H1 (cell line): Measurements from ENCODE around the gene MYPOP. TPM values are rescaled to one million over a fixed set of nuclear protein-coding genes. Genes with fewer than 3 reads are reported as not detected.

ENCODE experiments used
- CTCF ChIA-PET: fragments of 300-600 bp; sonication (Branson Sonifier 250); formaldehyde crosslinking; loops from one replicate; lab custom pipeline; 2021; ENCODE audit not compliant: partially characterized antibody; lab: Charles Lee
- POLR2A ChIA-PET: fragments of 300-600 bp; sonication (Branson Sonifier 250); formaldehyde crosslinking; loops from one replicate; lab custom pipeline; 2021; ENCODE audit warnings: inconsistent platforms; ENCODE audit not compliant: partially characterized antibody; lab: Charles Lee
- DNase-seq, 2 experiments: peaks; one replicate each; pipeline versions ENCODE4 v3.0.0 to v3.0.0-alpha.2; 2010 to 2022; ENCODE audit warnings: low spot score in 2 of 2, low read depth in 1 of 2, mixed read lengths in 1 of 2
- FAIRE-seq: peaks from 2 replicates; lab custom pipeline; 2011; peaks lifted over from hg19 to GRCh38; lab: Jason Lieb, UNC
- H2AFZ ChIP-seq: 2 replicates; pipeline ENCODE4 v1.8.1; 2012; ENCODE audit warnings: low read length, inconsistent platforms
- H2AK5ac ChIP-seq: 2 replicates; pipeline ENCODE4 v1.6.1; 2013; ENCODE audit warnings: low read depth, low read length
- H2BK120ac ChIP-seq: replicated peaks from 2 replicates; pipeline ENCODE3; 2013; ENCODE audit warnings: low read depth, low read length, inconsistent platforms
- H2BK12ac ChIP-seq: 2 replicates; pipeline ENCODE4 v1.6.1; 2013; ENCODE audit warnings: low read depth, low read length
- H2BK15ac ChIP-seq: 2 replicates; pipeline ENCODE4 v1.6.1; 2013; ENCODE audit warnings: low read length
- H2BK20ac ChIP-seq: 2 replicates; pipeline ENCODE4 v1.6.1; 2013; ENCODE audit warnings: low read length
- H2BK5ac ChIP-seq: 2 replicates; pipeline ENCODE4 v1.6.1; 2013; ENCODE audit warnings: low read depth, low read length
- H3K14ac ChIP-seq: 2 replicates; pipeline ENCODE4 v1.6.1; 2013; ENCODE audit warnings: inconsistent platforms; ENCODE audit not compliant: insufficient read length
- H3K18ac ChIP-seq: 2 replicates; pipeline ENCODE4 v1.6.1; 2013; ENCODE audit warnings: low read length; ENCODE audit errors: extremely low read depth
- H3K23ac ChIP-seq: 2 replicates; pipeline ENCODE4 v1.6.1; 2013; ENCODE audit warnings: inconsistent platforms; ENCODE audit not compliant: insufficient read length
- H3K23me2 ChIP-seq: 2 replicates; pipeline ENCODE4 v1.6.1; 2013; ENCODE audit warnings: low read depth, low read length
- H3K27ac ChIP-seq: 2 replicates; pipeline ENCODE4 v1.6.1; 2011; ENCODE audit warnings: low read depth, low read length, inconsistent platforms
- H3K27me3 ChIP-seq, 4 experiments: replicated peaks in 1 of 4; 1 replicate in 1 of 4; 2 replicates in 3 of 4; pipeline versions ENCODE4 v1.6.1 to v1.8.1; 2011 to 2013; ENCODE audit warnings: low read length in 3 of 4, mild to moderate bottlenecking in 3 of 4, inconsistent platforms in 2 of 4, mixed read lengths in 2 of 4, moderate library complexity in 1 of 4; ENCODE audit not compliant: control insufficient read depth in 3 of 4, insufficient read depth in 3 of 4; ENCODE audit errors: extremely low read depth in 1 of 4
- H3K36me3 ChIP-seq, 4 experiments: 2 replicates each; pipeline versions ENCODE4 v1.6.1 to v1.8.1; 2011 to 2013; ENCODE audit warnings: mild to moderate bottlenecking in 4 of 4, low read length in 3 of 4, moderate library complexity in 2 of 4, control low read depth in 1 of 4, inconsistent platforms in 1 of 4; ENCODE audit not compliant: insufficient read depth in 4 of 4, control insufficient read depth in 2 of 4
- H3K4ac ChIP-seq: replicated peaks from 2 replicates; pipeline ENCODE3; 2013; ENCODE audit warnings: low read length, low read depth, mixed read lengths, inconsistent platforms; ENCODE audit not compliant: insufficient read length
- H3K4me1 ChIP-seq, 4 experiments: replicated peaks in 1 of 4; 1 replicate in 1 of 4; 2 replicates in 3 of 4; pipeline versions ENCODE4 v1.6.1 to v1.8.1; 2011 to 2013; ENCODE audit warnings: low read length in 3 of 4, inconsistent platforms in 2 of 4, mixed read lengths in 1 of 4; ENCODE audit not compliant: insufficient read depth in 4 of 4, control insufficient read depth in 3 of 4
- H3K4me2 ChIP-seq, 2 experiments: 2 replicates each; pipeline versions ENCODE4 v1.6.1 to v1.8.1; 2011 to 2013; ENCODE audit warnings: low read depth in 2 of 2, low read length in 2 of 2, control low read depth in 1 of 2, inconsistent platforms in 1 of 2, mild to moderate bottlenecking in 1 of 2; ENCODE audit not compliant: insufficient read depth in 1 of 2
- H3K4me3 ChIP-seq, 4 experiments: fragments of 200-600, 300-600 bp in 1 of 4; sonication (generic), shearing (Covaris generic), sonication (Bioruptor Twin) in 1 of 4; 2 replicates each; pipeline versions ENCODE4 v1.5.1 to v1.8.1; 2011 to 2016; ENCODE audit warnings: low read length in 4 of 4, low read depth in 3 of 4, control low read depth in 2 of 4, inconsistent platforms in 2 of 4, mild to moderate bottlenecking in 2 of 4, mixed read lengths in 1 of 4, moderate library complexity in 1 of 4; ENCODE audit not compliant: insufficient read depth in 2 of 4; ENCODE audit errors: extremely low read depth in 1 of 4
- H3K56ac ChIP-seq: replicated peaks from 2 replicates; pipeline ENCODE3; 2013; ENCODE audit warnings: low read depth, mild to moderate bottlenecking, mixed read lengths, low read length, inconsistent platforms; ENCODE audit not compliant: insufficient read length
- H3K79me1 ChIP-seq: 2 replicates; pipeline ENCODE4 v1.6.1; 2013; ENCODE audit warnings: low read depth, low read length, control low read depth
- H3K79me2 ChIP-seq, 2 experiments: 2 replicates each; pipeline versions ENCODE4 v1.6.1 to v1.8.1; 2012 to 2013; ENCODE audit warnings: low read length in 2 of 2, mild to moderate bottlenecking in 2 of 2, inconsistent platforms in 1 of 2; ENCODE audit not compliant: insufficient read depth in 2 of 2, control insufficient read depth in 1 of 2
- H3K9ac ChIP-seq, 4 experiments: replicated peaks in 1 of 4; 1 replicate in 1 of 4; 2 replicates in 3 of 4; pipeline versions ENCODE4 v1.6.1 to v1.8.1; 2011 to 2013; ENCODE audit warnings: low read depth in 3 of 4, low read length in 3 of 4, control low read depth in 2 of 4, mild to moderate bottlenecking in 2 of 4, moderate library complexity in 2 of 4, inconsistent platforms in 1 of 4; ENCODE audit errors: extremely low read depth in 1 of 4
- H3K9me3 ChIP-seq, 2 experiments: 2 replicates each; pipeline versions ENCODE4 v1.6.1 to v1.8.1; 2012 to 2013; ENCODE audit warnings: mild to moderate bottlenecking in 2 of 2, moderate library complexity in 2 of 2, control low read depth in 1 of 2, inconsistent platforms in 1 of 2, low read depth in 1 of 2, low read length in 1 of 2, mixed read lengths in 1 of 2; ENCODE audit not compliant: insufficient read depth in 2 of 2
- H4K20me1 ChIP-seq, 2 experiments: replicated peaks in 1 of 2; 2 replicates each; pipeline versions ENCODE3 to v1.8.1; 2011 to 2013; ENCODE audit warnings: inconsistent platforms in 2 of 2, low read length in 2 of 2, mild to moderate bottlenecking in 1 of 2; ENCODE audit not compliant: insufficient read depth in 2 of 2, control insufficient read depth in 1 of 2
- H4K5ac ChIP-seq: 2 replicates; pipeline ENCODE4 v1.6.1; 2013; ENCODE audit warnings: low read length, low read depth, mixed read lengths, inconsistent platforms; ENCODE audit not compliant: insufficient read length
- H4K8ac ChIP-seq: 2 replicates; pipeline ENCODE4 v1.8.0; 2013; ENCODE audit warnings: mild to moderate bottlenecking, moderate library complexity, low read length, inconsistent platforms; ENCODE audit not compliant: insufficient read depth; ENCODE audit errors: extremely low read depth
- H4K91ac ChIP-seq: replicated peaks from 2 replicates; pipeline ENCODE3; 2013; ENCODE audit warnings: low read length, mixed read lengths, inconsistent platforms; ENCODE audit not compliant: insufficient read length
- ASH2L ChIP-seq: fragments of 200-600, 300-600 bp; sonication (generic); IDR thresholded peaks from one replicate; pipeline ENCODE4 v1.7.1; 2017; ENCODE audit warnings: low read length
- EGR1 ChIP-seq: IDR thresholded peaks from 2 replicates; pipeline ENCODE4 v1.6.1; 2011; ENCODE audit warnings: low read depth, low read length, borderline replicate concordance
- RBBP5 ChIP-seq: IDR thresholded peaks from 2 replicates; pipeline ENCODE4 v1.7.1; 2012; ENCODE audit warnings: low read depth, mild to moderate bottlenecking, inconsistent platforms, low read length, moderate library complexity, borderline replicate concordance
- SIN3A ChIP-seq, 2 experiments: IDR thresholded peaks in 1 of 2; conservative IDR thresholded peaks in 1 of 2; 2 replicates each; pipeline ENCODE4 v1.6.1; 2011 to 2012; ENCODE audit warnings: low read length in 2 of 2, improper control_type of control experiment in 1 of 2, low read depth in 1 of 2, mild to moderate bottlenecking in 1 of 2
- YY1 ChIP-seq: IDR thresholded peaks from 2 replicates; pipeline ENCODE4 v1.6.1; 2011; ENCODE audit warnings: low read depth, mild to moderate bottlenecking, low read length
- WGBS, 2 experiments: shearing (Covaris generic) in 1 of 2; methylation state at CpG; one replicate each; pipeline versions ENCODE4 v1.1.6 to v1.1.7; 2013 to 2015; ENCODE audit warnings: low lambda C conversion rate in 2 of 2, mixed read lengths in 2 of 2, inconsistent platforms in 1 of 2, low coverage in 1 of 2, missing lambda C conversion rate in 1 of 2; ENCODE audit not compliant: insufficient replicate concordance in 2 of 2, insufficient coverage in 1 of 2, insufficient read length in 1 of 2; ENCODE audit errors: extremely low coverage in 1 of 2, missing lambda C conversion rate in 1 of 2; 5-methylcytosine and 5-hydroxymethylcytosine counted together
- long read RNA-seq, 2 experiments: library from RNA in 1 of 2; library from capped mRNA in 1 of 2; stranded (forward); transcript quantifications; one replicate each; pipeline ENCODE4 v2.0.0, GENCODE V29; 2021; ENCODE audit warnings: inconsistent platforms in 1 of 2
- polyA minus RNA-seq, 3 experiments: library from RNA; depleted of rRNA, polyadenylated mRNA; stranded (reverse); fragments of >200 nt; gene quantifications; 1 replicate in 2 of 3; 2 replicates in 1 of 3; pipeline ENCODE4 v1.2.3, GENCODE V29; 2011
- polyA plus RNA-seq, 7 experiments: library from polyadenylated mRNA; depleted of rRNA in 3 of 7; stranded (reverse) in 5 of 7; unstranded in 2 of 7; fragments of >200 nt in 5 of 7; fragments of 200-250 nt in 2 of 7; gene quantifications; 1 replicate in 5 of 7; 2 replicates in 1 of 7; 4 replicates in 1 of 7; pipeline versions ENCODE4 v1.2.1 to v1.2.3, GENCODE V29; 2011 to 2013; ENCODE audit warnings: missing spikeins in 2 of 7, mixed read lengths in 2 of 7
- total RNA-seq: library from RNA; stranded (reverse); fragmentation: NEBNext Ultra II Directional; extraction: Animal tissue kit (Norgen Biotek cat#: 25700); gene quantifications from 2 replicates; pipeline ENCODE4 v1.2.1, GENCODE V29; 2021

Gene MYPOP, protein sequence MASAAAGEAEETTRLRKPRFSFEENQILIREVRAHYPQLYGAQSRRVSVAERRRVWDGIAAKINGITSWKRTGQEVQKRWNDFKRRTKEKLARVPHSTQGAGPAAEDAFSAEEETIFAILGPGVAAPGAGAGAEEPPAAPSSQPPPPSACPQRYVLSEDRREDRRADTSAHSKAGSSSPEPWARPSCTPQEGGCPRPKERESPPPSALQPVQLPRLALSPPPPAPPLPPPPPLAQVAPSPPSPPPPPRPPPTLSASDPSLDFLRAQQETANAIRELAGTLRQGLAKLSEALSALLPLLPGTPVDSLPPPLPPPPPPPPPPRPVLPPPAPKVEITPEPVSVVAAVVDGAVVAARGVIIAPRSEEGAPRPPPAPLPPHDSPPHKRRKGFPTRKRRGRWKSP
- total RNA-seq (11.1 and 12.6 TPM in 2 replicates), polyA plus RNA-seq (2011; rRNA removed) (3.2 and 5.8 TPM in 2 replicates), polyA minus RNA-seq (2011; rRNA and poly(A)+ RNA removed) (0.54 and 0.79 TPM in 2 replicates)
- polyA plus RNA-seq (2011; cell fraction: cytosol; rRNA removed): 2.2 TPM
- polyA plus RNA-seq (2011; cell fraction: nucleus; rRNA removed): 6.4 TPM
- polyA plus RNA-seq (2012, experiment 1 of 2): 7.3 to 9.2 TPM (median 8.6 TPM) in 4 replicates
- polyA plus RNA-seq (2012, experiment 2 of 2): 5.3 TPM
- 10.5 TPM for polyA plus RNA-seq (2013, experiment 1 of 2)
- 10.1 TPM for polyA plus RNA-seq (2013, experiment 2 of 2)
- polyA minus RNA-seq (2011; cell fraction: cytosol; rRNA and poly(A)+ RNA removed): 2.7 TPM
- 1.6 TPM for polyA minus RNA-seq (2011; cell fraction: nucleus; rRNA and poly(A)+ RNA removed)
- long read RNA-seq, experiment 1, partial matches to known transcripts: 4 of 13 reads
- long read RNA-seq, experiment 1, other reads (novel, unspliced or antisense): 7 of 13 reads
- long read RNA-seq, experiment 2: 0 reads

DNA sequence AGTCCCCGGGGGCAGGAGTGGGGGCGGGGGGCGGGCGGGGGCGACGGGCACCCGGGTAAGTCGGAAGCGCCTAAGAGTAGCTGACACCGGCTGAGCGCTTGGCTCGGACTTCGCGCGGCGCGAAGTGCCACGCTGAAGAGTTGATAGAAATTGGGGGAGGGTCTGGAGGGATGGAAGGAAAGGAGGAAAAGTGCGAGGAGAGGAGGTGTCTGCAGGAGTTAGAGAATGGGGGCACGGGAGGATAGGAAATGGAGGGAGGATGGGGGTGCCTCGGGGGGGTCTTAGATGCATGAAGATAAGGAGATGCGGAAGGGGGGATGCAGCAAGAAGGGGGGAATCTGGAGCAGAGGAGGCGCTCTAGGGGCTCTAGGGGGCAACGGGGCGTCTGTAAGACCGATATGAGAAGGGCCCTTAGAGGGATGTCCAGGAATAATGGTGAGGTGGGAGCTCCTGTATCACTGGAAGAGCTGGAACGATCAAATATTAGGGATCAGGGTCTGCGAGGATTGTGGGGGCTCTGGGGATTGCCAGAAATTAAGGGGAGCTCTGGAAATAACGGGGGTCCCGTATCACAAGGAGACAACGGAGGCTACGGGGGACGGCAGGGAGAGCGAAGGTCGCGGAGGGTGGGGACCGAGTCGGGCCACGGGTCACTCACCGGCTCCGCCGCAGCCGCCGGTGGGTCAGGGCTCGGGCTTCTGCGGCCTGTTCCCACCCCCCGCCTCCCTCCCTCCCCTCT is at the start of gene MYPOP:
Gene MYPOP (minus strand): TSS at position 702 of the 739 bp plus-strand sequence. CDS start 840 bp downstream, outside the sequence.
- CTCF ChIA-PET: interaction anchor here (0.6 to 3.3 kb wide), 14 partner anchors 10 to 344 kb away, joined by 3 to 19 read pairs (median 6); partner anchors contain the start of genes IRF2BP1 and NANOS2
- peak within 1 kb of the TSS; percentile 43; the same call in 1 of the 2 replicates for H3K27ac ChIP-seq
- DNase-seq: no peak
- TF ChIP-seq YY1 (no peak), EGR1 (0 out of 2 replicates have a peak, but pooled peaks have one; percentile 29), ASH2L (peak; percentile 25), RBBP5 (peak; percentile 70; the same call in 1 of the 2 replicates), SIN3A (conservative IDR thresholded peaks at IDR 0.05 in 1 of 2, IDR thresholded peaks at IDR 0.05 in 1 of 2; ENCODE audit: low read depth in 1 of 2, low read length in 2 of 2) (peak in 1 of 2 experiments; percentile 45; a peak in 1 of 4 replicates)

More for the DNA sequence above, at the start of gene MYPOP:
- no peak within 1 kb of the TSS for H3K14ac ChIP-seq
- FAIRE-seq: no peak
- peaks cover 0 to 16% (median 11%) of the 10 kb centered on the region in 4 experiments; a peak in 6 of 7 replicates for H3K27me3 ChIP-seq
- no peak within 1 kb of the TSS for H2BK120ac ChIP-seq
- 1% methylated on average over 27 of the region's 47 CpGs; no CpG with 5 or more reads in 1 of the 2 experiments for WGBS, 2 experiments
- H2BK12ac ChIP-seq: peak within 1 kb of the TSS; percentile 68; the same call in 1 of the 2 replicates
- H3K36me3 ChIP-seq: peaks cover 0 to 8% (median 2%) of the 10 kb centered on the region in 4 experiments; a peak in 3 of 8 replicates
- no peaks in the 10 kb centered on the region for H3K9me3 ChIP-seq
- H2BK20ac ChIP-seq: no peak within 1 kb of the TSS
- H2AK5ac ChIP-seq: no peak within 1 kb of the TSS
- no peak within 1 kb of the TSS for H3K23ac ChIP-seq
- H4K91ac ChIP-seq: peak within 1 kb of the TSS; percentile 96
- H3K79me1 ChIP-seq: peaks cover 3% of the 10 kb centered on the region; the same call in 1 of the 2 replicates
- H3K56ac ChIP-seq: peak within 1 kb of the TSS; percentile 74
- H4K8ac ChIP-seq: peak within 1 kb of the TSS; percentile 89; the same call in 1 of the 2 replicates
- peak within 1 kb of the TSS; percentile 88 to 95 for H3K4me2 ChIP-seq
- peak within 1 kb of the TSS; percentile 70 to 77 (median 75) for H3K4me3 ChIP-seq
- peak within 1 kb of the TSS in 3 of 4 experiments; percentile 29 to 44 (median 35); a peak in 4 of 7 replicates for H3K9ac ChIP-seq
- H3K4me1 ChIP-seq: peaks cover 0 to 2% (median under 1%) of the 10 kb centered on the region in 4 experiments; a peak in 3 of 7 replicates
- H2BK15ac ChIP-seq: peak within 1 kb of the TSS; percentile 61; the same call in 1 of the 2 replicates
- peaks cover 2 to 10% of the 10 kb centered on the region in 2 experiments for H4K20me1 ChIP-seq
- POLR2A ChIA-PET: interaction anchor here (0.6 to 3.4 kb wide), 14 partner anchors 10 to 807 kb away, joined by 3 to 21 read pairs (median 4); partner anchors contain the start of genes FOXA3, IRF2BP1, NANOS2 and SYMPK
- no peak within 1 kb of the TSS for H3K4ac ChIP-seq
- H2BK5ac ChIP-seq: peak within 1 kb of the TSS; percentile 12; the same call in 1 of the 2 replicates
- peak within 1 kb of the TSS; percentile 78; the same call in 1 of the 2 replicates for H2AFZ ChIP-seq
- H4K5ac ChIP-seq: peak within 1 kb of the TSS; percentile 80
- no peaks in the 10 kb centered on the region for H3K79me2 ChIP-seq
- H3K23me2 ChIP-seq: peaks cover 22% of the 10 kb centered on the region; the same call in 1 of the 2 replicates
- H3K18ac ChIP-seq: peak within 1 kb of the TSS; percentile 73
